ENCODE data around the gene PRCD. TPM values are rescaled to one million over a fixed set of nuclear protein-coding genes. Genes with fewer than 3 reads are reported as not detected.

Gene PRCD
- total and polyA plus RNA-seq, 11 donors = 1.1 to 7.6 (median 2.7) TPM

GRCh38 chr17:76593384-76593826 lies 53.6 kb downstream of the PRCD start:
- TF ChIP-seq POLR2A (IDR thresholded peaks at IDR 0.05) (no peak), CTCF (IDR thresholded peaks at IDR 0.05) (no peak)
- Histone ChIP-seq H3K4me1 (peaks cover 0 to 13% (median 0%) of the 10 kb centered on the region in 12 donors), H3K9me3 (no peaks in the 10 kb centered on the region), H3K27me3 (peaks cover 0 to 10% (median 0%) of the 10 kb centered on the region in 9 donors), H3K27ac (no peak overlapping the region), H3K36me3 (no peaks in the 10 kb centered on the region), H3K4me3 (no peak overlapping the region)
- DNase-seq (no peak), ATAC-seq (peak in 1 of 4 donors; percentile 9)
- intact Hi-C loops (cut with DNase I) = no loop called here
- WGBS, 4 donors = 59 to 70% (median 67%) methylated on average over 8 of the region's 8 CpGs

- Histone ChIP-seq H3K27ac (no peak overlapping the region), H3K27me3 (peaks cover 0 to 10% (median 0%) of the 10 kb centered on the region in 9 donors), H3K4me3 (no peak overlapping the region), H3K4me1 (peaks cover 0 to 15% (median 0%) of the 10 kb centered on the region in 12 donors), H3K36me3 (no peaks in the 10 kb centered on the region), H3K9me3 (no peaks in the 10 kb centered on the region)
- WGBS, 4 donors = 81 to 90% (median 85%) methylated on average over 4 of the region's 4 CpGs
- ATAC-seq = no peak
- TF ChIP-seq POLR2A (IDR thresholded peaks at IDR 0.05) = no peak
- no peak for TF ChIP-seq CTCF (IDR thresholded peaks at IDR 0.05)
- intact Hi-C loops (cut with DNase I) = no loop called here
- no peak for DNase-seq
Observed at GRCh38 chr17:76593959-76594358, 54.1 kb downstream of the PRCD start.

GRCh38 chr17:76594690-76595089 lies 54.8 kb downstream of the PRCD start:
- Histone ChIP-seq H3K4me1 (peaks cover 0 to 15% (median 0%) of the 10 kb centered on the region in 12 donors), H3K9me3 (no peaks in the 10 kb centered on the region), H3K36me3 (no peaks in the 10 kb centered on the region), H3K27ac (no peak overlapping the region), H3K4me3 (no peak overlapping the region), H3K27me3 (peaks cover 0 to 10% (median 0%) of the 10 kb centered on the region in 9 donors)
- intact Hi-C loops (cut with DNase I) = no loop called here
- WGBS, 4 donors = 70 to 84% (median 79%) methylated on average over 3 of the region's 3 CpGs
- DNase-seq = no peak
- ATAC-seq = no peak
- TF ChIP-seq POLR2A (IDR thresholded peaks at IDR 0.05) (no peak), CTCF (IDR thresholded peaks at IDR 0.05) (no peak)

Other genes with a start within 250 kb of the PRCD start
- 1 to 10 TPM; 1.0 to 2.7 (median 1.6) TPM for gene QRICH2, start 231.8 kb upstream of the PRCD start, total RNA-seq
- 1 to 10 TPM; 2.1 to 2.7 TPM for gene QRICH2, start 231.8 kb upstream of the PRCD start, polyA plus RNA-seq
- gene PRPSAP1, start 186.1 kb upstream of the PRCD start, total RNA-seq = 10 to 100 TPM; 28.2 to 39.7 (median 30.9) TPM
- gene PRPSAP1, start 186.1 kb upstream of the PRCD start, polyA plus RNA-seq = 10 to 100 TPM; 22.7 to 36.1 TPM
- 10 to 100 TPM in 3 of 9 donors, 1 to 10 TPM in 6; 2.6 to 13.8 (median 4.6) TPM for gene SPHK1, start 155.4 kb upstream of the PRCD start, total RNA-seq
- 10 to 100 TPM in 1 of 2 donors, 1 to 10 TPM in 1; 2.6 to 20.5 TPM for gene SPHK1, start 155.4 kb upstream of the PRCD start, polyA plus RNA-seq
- 10 to 100 TPM; 23.0 to 36.1 (median 31.8) TPM for gene UBE2O, start 86.9 kb upstream of the PRCD start, total RNA-seq
- 10 to 100 TPM; 16.0 to 19.3 TPM for gene UBE2O, start 86.9 kb upstream of the PRCD start, polyA plus RNA-seq
- not detected for gene AANAT, start 72.4 kb upstream of the PRCD start, total RNA-seq
- under 1 TPM in 1 of 2 donors, not detected in 1; 0.19 TPM for gene AANAT, start 72.4 kb upstream of the PRCD start, polyA plus RNA-seq
- gene RHBDF2, start 38.6 kb upstream of the PRCD start, total RNA-seq = 10 to 100 TPM in 7 of 9 donors, 1 to 10 TPM in 2; 6.3 to 49.4 (median 14.1) TPM
- gene RHBDF2, start 38.6 kb upstream of the PRCD start, polyA plus RNA-seq = 10 to 100 TPM; 11.7 to 18.3 TPM
- gene CYGB, start 2.3 kb upstream of the PRCD start, total RNA-seq = 10 to 100 TPM; 11.8 to 37.9 (median 21.9) TPM
- gene CYGB, start 2.3 kb upstream of the PRCD start, polyA plus RNA-seq = 10 to 100 TPM; 16.7 to 25.9 TPM
- gene ST6GALNAC2, start 45.8 kb downstream of the PRCD start, total RNA-seq = 1 to 10 TPM; 3.3 to 7.8 (median 5.6) TPM
- gene ST6GALNAC2, start 45.8 kb downstream of the PRCD start, polyA plus RNA-seq = 1 to 10 TPM; 2.1 to 2.3 TPM
- 10 to 100 TPM in 1 of 9 donors, 1 to 10 TPM in 8; 1.7 to 10.3 (median 3.5) TPM for gene ST6GALNAC1, start 103.7 kb downstream of the PRCD start, total RNA-seq
- 1 to 10 TPM; 3.1 to 4.2 TPM for gene ST6GALNAC1, start 103.7 kb downstream of the PRCD start, polyA plus RNA-seq
- gene MXRA7, start 170.9 kb downstream of the PRCD start, total RNA-seq = 100 to 1,000 TPM; 270 to 539 (median 466) TPM
- 100 to 1,000 TPM; 240 to 245 TPM for gene MXRA7, start 170.9 kb downstream of the PRCD start, polyA plus RNA-seq
- gene JMJD6, start 186.6 kb downstream of the PRCD start, total RNA-seq = 10 to 100 TPM; 32.4 to 67.0 (median 39.1) TPM
- gene JMJD6, start 186.6 kb downstream of the PRCD start, polyA plus RNA-seq = 10 to 100 TPM; 30.1 to 75.6 TPM
- gene METTL23, start 186.8 kb downstream of the PRCD start, total RNA-seq = 10 to 100 TPM; 22.1 to 33.7 (median 24.0) TPM
- 10 to 100 TPM; 23.8 to 26.4 TPM for gene METTL23, start 186.8 kb downstream of the PRCD start, polyA plus RNA-seq
- gene SRSF2, start 197.3 kb downstream of the PRCD start, total RNA-seq = 100 to 1,000 TPM in 3 of 9 donors, 10 to 100 TPM in 6; 67.0 to 155 (median 79.5) TPM
- gene SRSF2, start 197.3 kb downstream of the PRCD start, polyA plus RNA-seq = 10 to 100 TPM; 69.1 to 88.6 TPM
- gene MFSD11, start 198.1 kb downstream of the PRCD start, total RNA-seq = 10 to 100 TPM; 20.6 to 36.5 (median 27.9) TPM
- 10 to 100 TPM; 14.3 to 14.7 TPM for gene MFSD11, start 198.1 kb downstream of the PRCD start, polyA plus RNA-seq